Smooth muscle cell of trachea (primary cell): Measurements from ENCODE around the gene CSTF3. TPM values are rescaled to one million over a fixed set of nuclear protein-coding genes. Genes with fewer than 3 reads are reported as not detected.

Experiments
- total RNA-seq: library from RNA; depleted of rRNA; stranded (reverse); fragments of >200 nt; gene quantifications from 2 replicates; pipeline ENCODE4 v1.2.1, GENCODE V29; 2014

Gene CSTF3
- 19.8 and 27.5 TPM in 2 replicates for total RNA-seq

GRCh38 chr11:33161120-33162005, at the start of gene CSTF3:
Gene CSTF3 (minus strand): TSS chr11:33161480. CDS start chr11:33161325, 155 bp downstream.

DNA sequence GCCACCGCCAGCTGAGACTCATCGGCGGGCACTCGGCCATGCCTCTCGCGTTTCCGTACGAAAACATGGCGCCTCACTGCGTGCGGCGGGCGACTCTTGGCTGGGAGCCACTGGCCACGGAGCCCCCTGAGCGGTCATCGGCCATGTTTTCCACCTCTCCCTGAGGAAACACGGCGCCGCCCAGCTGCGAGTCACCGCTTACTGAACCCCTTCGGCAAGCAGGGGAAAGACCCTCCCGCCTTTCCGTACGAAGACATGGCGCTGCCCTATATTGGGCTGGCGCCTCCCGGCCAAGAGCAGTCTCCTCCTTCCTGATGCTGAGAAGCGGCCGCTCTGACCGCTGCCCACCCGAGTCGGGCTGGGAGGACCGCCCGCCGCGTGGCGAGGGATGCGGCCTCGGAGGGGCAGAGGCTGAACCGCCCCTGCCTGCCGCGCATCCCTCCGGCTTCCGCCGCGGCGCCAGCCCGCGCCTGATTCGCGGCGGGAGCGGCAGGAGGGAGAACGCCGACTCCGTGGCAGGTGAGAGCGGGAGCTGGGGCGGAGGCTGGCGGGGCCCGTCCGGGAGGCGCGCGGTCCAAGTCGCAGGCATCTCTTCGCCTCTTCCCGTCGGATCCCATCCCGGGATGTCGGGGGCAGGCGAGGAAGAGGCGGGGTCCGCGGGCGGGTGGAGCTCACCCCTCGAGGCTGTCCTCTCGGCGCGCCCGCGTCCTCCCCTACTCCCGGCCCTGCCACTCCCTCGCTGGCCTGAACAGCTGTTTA, 121.8 kb downstream of the CSTF3 start, which contains the start of gene TCP11L1:
TCP11L1 (plus strand) TSS at position 299 of the 759 bp plus-strand sequence. CDS start 4,202 bp downstream, outside the sequence.

Other genes with a start within 250 kb of the CSTF3 start
- 4.3 and 7.6 TPM in 2 replicates for gene DEPDC7, start 145.6 kb downstream of the CSTF3 start, total RNA-seq
- gene TCP11L1, start 121.9 kb downstream of the CSTF3 start, total RNA-seq, result 22.5 and 28.9 TPM in 2 replicates
- 80.9 and 109 TPM in 2 replicates for gene HIPK3, start 95.9 kb upstream of the CSTF3 start, total RNA-seq
- 2.0 and 3.6 TPM in 2 replicates for gene KIAA1549L, start 214.6 kb upstream of the CSTF3 start, total RNA-seq